ENCODE data around the gene PCBP3. TPM values are rescaled to one million over a fixed set of nuclear protein-coding genes. Genes with fewer than 3 reads are reported as not detected.

PCBP3 gene
- total and polyA plus RNA-seq, 2 donors (not counting 3 experiments of a cell fraction or from before 2014, with no cell fraction given): 0.06 to 1.1 TPM

DNA sequence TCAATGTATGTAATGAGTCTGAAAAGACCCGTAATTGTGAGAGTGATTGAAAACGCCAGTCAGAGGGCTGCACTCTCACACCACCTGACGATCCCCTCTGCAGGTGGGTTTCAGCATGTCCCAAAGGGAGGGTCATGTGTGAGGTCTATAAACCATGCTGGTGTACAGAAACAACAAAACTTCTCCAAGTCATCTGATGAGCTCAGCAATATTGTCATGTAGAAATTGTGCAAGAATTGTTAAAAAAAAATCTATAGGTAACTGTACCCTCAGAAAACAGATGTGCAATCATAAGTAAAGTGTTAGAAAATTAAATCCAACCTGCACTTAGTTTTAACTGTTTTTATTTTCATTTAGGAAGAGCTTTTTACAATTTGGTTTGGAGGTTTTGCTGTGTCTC lies 152.5 kb downstream of the PCBP3 start:
- DNase-seq (ENCODE audit: low read depth, low spot score): no peak
- ChIA-PET CTCF (no interaction called here), POLR2A (no interaction called here)
- H3K9me3 ChIP-seq (replicated peaks; ENCODE audit: control insufficient read depth, insufficient read depth, low read length): no peaks in the 10 kb centered on the region
- no peaks in the 10 kb centered on the region for H3K9me1 ChIP-seq (replicated peaks; ENCODE audit: control insufficient read depth, extremely low read depth, insufficient read depth, low read length)
- no peaks in the 10 kb centered on the region for H3K79me2 ChIP-seq (ENCODE audit: control insufficient read depth, insufficient read depth, low read length)
- no peaks in the 10 kb centered on the region for H3K36me3 ChIP-seq (ENCODE audit: control insufficient read depth in 2 of 2, extremely low read depth in 1 of 2, insufficient read depth in 2 of 2, low read length in 2 of 2)
- H3K4me2 ChIP-seq (ENCODE audit: insufficient read depth, low read length): no peak overlapping the region
- no peaks in the 10 kb centered on the region for H3K4me1 ChIP-seq (ENCODE audit: control insufficient read depth, extremely low read depth, insufficient read depth, low read length)
- no peak overlapping the region for H3K9ac ChIP-seq (replicated peaks; ENCODE audit: extremely low read depth, insufficient read depth, low read length)
- BruUV-seq (replicated peaks): no TSS peak
- no peaks in the 10 kb centered on the region for H3K27me3 ChIP-seq (ENCODE audit: control insufficient read depth in 2 of 2, insufficient read depth in 2 of 2, low read length in 2 of 2)
- dilution Hi-C loops (cut with MboI; ENCODE audit: extremely low pct_ligation_motif_present, low sequenced_read_pairs) (no loop called here), intact Hi-C loops (cut with micrococcal nuclease) (no loop called here)
- no peak overlapping the region for H2AFZ ChIP-seq (ENCODE audit: low read depth, low read length)
- FAIRE-seq: no peak
- H3K4me3 ChIP-seq (replicated peaks in 1 of 3; ENCODE audit: insufficient read depth in 1 of 3, low read depth in 1 of 3, low read length in 3 of 3): no peak overlapping the region
- H4K20me1 ChIP-seq (replicated peaks; ENCODE audit: control insufficient read depth, extremely low read depth, insufficient read depth, low read length): no peaks in the 10 kb centered on the region
- no peak overlapping the region for H3K27ac ChIP-seq (ENCODE audit: insufficient read depth, low read depth, low read length)
- TF ChIP-seq JUN (IDR thresholded peaks at IDR 0.05; ENCODE audit: borderline replicate concordance, insufficient read depth, insufficient read length, low read depth) (no peak), GATA2 (IDR thresholded peaks at IDR 0.05; ENCODE audit: insufficient read depth, insufficient read length, low read depth, low read length) (no peak), MAX (IDR thresholded peaks at IDR 0.05; ENCODE audit: insufficient read depth, insufficient read length) (no peak), MYC (IDR thresholded peaks at IDR 0.05; ENCODE audit: low read depth, low read length) (no peak), POLR2AphosphoS5 (IDR thresholded peaks at IDR 0.05; ENCODE audit: insufficient read depth, low read depth, low read length) (no peak), EZH2 (IDR thresholded peaks at IDR 0.05; ENCODE audit: borderline replicate concordance, low read depth, low read length, severe bottlenecking) (no peak), POLR2A (IDR thresholded peaks at IDR 0.05; ENCODE audit: low read depth, low read length) (no peak), CTCF (IDR thresholded peaks at IDR 0.05; ENCODE audit: extremely low read depth in 1 of 2, insufficient read depth in 1 of 2, low read depth in 1 of 2, low read length in 2 of 2) (no peak), FOS (IDR thresholded peaks at IDR 0.05; ENCODE audit: borderline replicate concordance, insufficient read depth, low read length) (no peak)

All from endothelial cell of umbilical vein (primary cell).